ENCODE results near the gene BAZ1A.
A peak's percentile ranks its signal among the peaks of the same experiment; 100 is the strongest.
"Not testable (repeated sequence)": the region's sequence is repeated elsewhere in the genome, so short reads cannot be mapped to it uniquely, and the experiment has no call there.

BAZ1A gene

GRCh38 chr14:34782031-34782430, 93.1 kb downstream of the BAZ1A start:
- peak; percentile 56 for DNase-seq

- peak; percentile 98 for DNase-seq
Observed at GRCh38 chr14:34781242-34781641, 93.9 kb downstream of the BAZ1A start.

- DNase-seq = no peak
Observed at GRCh38 chr14:34780646-34781045, 94.5 kb downstream of the BAZ1A start.

- DNase-seq = no peak
Observed at GRCh38 chr14:34778744-34779143, 96.4 kb downstream of the BAZ1A start.

DNA sequence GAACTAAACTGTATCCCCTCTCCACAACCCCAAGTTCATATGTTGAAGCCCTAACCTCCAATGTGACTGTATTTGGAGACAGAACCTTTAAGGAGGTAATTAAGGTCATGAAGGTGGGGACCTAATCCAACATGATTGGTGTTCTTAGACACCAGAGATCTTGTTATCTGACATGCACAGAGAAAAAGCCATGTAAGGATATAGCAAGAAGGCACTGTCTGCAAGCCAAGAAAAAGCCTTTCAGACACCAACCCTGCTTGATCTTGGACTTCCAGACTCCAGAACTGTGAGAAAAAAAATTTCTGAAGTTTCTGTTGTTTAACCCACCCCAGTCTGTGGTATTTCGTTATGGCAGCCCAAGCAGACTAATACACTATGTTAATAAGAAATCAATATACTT, 98.5 kb downstream of the BAZ1A start:
- no peak for DNase-seq

GRCh38 chr14:34775922-34776321, 99.2 kb downstream of the BAZ1A start:
- DNase-seq = no peak

DNA sequence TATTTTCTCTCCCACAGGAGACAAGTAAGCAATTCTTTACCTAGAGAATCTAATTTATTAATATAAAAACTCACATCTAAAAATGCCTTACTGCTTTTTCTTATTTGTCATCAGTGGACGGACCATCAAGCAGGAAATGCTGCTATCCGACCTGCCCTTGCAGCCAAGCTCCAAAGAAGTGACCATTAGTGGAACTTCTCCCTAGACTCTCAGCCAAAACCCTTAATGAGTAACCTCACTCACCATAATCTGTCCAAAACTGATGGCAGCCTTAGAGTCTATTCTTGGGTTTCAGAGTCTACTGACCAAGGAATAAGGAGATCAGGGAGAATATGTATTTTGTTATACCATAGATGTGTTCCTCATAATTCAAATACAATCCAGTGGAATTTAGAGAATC, 99.8 kb downstream of the BAZ1A start:
- DNase-seq = no peak

- DNase-seq = peak; percentile 42
Observed at GRCh38 chr14:34770901-34771300, 104.3 kb downstream of the BAZ1A start.

- no peak for DNase-seq
Observed at GRCh38 chr14:34766606-34767005, 108.6 kb downstream of the BAZ1A start.

- DNase-seq = no peak
Observed at GRCh38 chr14:34766060-34766459, 109.1 kb downstream of the BAZ1A start.

DNA sequence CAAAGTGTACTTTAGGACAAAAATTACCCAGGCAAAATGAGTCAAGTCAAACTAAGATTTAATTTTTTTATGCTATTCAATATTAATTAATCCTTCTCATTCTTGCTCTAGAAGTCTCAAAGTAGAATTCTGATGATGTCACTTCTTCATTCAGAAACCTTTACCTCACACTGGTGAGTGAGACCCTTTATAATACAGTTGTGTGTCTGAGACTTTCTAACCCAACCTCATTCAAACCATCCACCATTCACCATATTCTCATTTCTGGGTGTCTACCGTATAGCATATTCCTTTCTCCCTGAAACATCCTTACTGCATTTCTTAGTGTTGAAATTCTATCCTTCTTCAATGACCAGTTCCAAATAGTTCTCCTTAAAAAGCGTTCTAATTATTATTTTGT, 119.9 kb downstream of the BAZ1A start:
- no peak for DNase-seq

DNA sequence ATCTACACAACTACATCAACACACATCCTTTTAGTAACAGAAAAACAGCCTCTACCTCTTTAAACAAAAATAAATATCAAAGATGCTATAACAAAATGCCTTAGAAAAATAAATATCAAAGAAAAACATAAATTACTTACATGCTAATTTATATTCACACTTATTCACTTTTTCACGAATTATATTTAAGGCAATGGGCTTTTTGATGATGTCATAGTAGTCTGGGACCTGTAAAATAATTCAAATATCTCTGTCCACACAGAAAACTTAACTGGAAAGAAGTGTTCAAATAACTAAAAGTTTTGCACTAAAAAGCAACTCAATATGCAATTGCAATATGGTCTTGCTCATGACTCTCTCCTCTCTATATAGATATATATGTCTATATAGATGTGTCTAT, 120.5 kb downstream of the BAZ1A start:
- no peak for DNase-seq

- peak; percentile 58 for DNase-seq
Observed at GRCh38 chr14:34750670-34751069, 124.5 kb downstream of the BAZ1A start.

DNA sequence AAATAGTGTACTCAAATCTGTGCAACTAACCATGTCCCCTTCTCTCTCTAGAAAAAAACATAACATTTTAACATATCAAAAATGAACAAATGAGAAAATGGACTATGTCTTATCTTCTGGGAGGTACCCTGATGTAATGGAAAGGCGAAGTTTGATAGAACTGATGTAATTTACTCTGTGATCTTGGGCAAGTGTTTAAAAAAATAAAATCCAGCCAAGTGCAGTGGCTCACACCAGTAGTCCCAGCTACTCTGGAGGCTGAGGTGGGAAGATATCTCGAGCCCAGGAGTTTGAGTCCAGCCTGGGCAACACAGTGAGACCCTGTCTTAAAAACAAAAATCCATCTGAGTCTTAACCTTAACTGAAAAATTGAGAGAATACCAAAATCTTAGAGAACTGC, 124.9 kb downstream of the BAZ1A start:
- no peak for DNase-seq

GRCh38 chr14:34749408-34749807, 125.8 kb downstream of the BAZ1A start:
- no peak for DNase-seq

GRCh38 chr14:34742270-34743115, 132.7 kb downstream of the BAZ1A start:
- no peak for DNase-seq

DNA sequence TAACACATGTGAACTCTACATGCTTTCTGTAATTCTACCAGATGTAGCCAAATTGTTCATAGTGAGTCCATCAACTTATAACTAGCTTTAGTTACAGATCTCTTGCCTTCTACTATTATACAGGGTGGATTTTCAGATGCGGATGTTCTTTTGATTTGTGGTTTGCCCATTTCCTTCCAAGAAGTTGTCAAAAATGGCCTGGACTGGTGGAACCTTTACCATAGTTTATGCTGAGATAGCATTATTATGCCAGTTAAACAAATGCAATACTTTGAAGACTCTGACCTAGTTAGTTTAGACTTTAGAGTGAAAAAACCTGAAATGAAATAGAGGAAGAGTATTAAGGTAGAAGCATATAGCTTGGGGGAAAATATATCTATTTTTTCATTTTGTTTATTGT, 133.3 kb downstream of the BAZ1A start:
- no peak for DNase-seq

- DNase-seq = not testable (repeated sequence)
Observed at GRCh38 chr14:34740139-34740538, 135.0 kb downstream of the BAZ1A start.

- DNase-seq = not testable (repeated sequence)
Observed at GRCh38 chr14:34737079-34737478, 138.1 kb downstream of the BAZ1A start.

- DNase-seq = peak; percentile 59
Observed at GRCh38 chr14:34733245-34733644, 141.9 kb downstream of the BAZ1A start.

- DNase-seq = no peak
Observed at GRCh38 chr14:34732802-34733201, 142.4 kb downstream of the BAZ1A start.

DNA sequence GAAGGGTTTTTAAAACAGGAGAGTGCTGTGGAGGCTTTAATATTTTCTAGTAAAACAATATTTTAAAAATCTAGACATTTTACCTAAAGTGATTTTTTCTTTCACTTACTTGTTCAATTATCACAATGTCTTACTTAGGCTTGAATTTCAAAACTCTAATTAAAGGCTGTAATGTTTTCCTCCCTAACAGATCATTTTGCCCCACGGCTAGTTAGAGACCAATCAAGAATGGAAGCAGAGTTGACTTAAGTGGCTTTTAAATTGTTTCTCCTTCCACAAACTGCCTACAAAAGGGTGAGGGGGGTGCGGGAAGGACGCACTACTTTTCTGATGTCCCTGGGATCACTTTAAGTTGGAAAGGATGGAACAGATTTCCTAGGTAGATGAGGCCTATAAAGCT, 151.3 kb downstream of the BAZ1A start:
- no peak for DNase-seq

- peak; percentile 69 for DNase-seq
Observed at GRCh38 chr14:34722723-34723545, 152.2 kb downstream of the BAZ1A start.

DNA sequence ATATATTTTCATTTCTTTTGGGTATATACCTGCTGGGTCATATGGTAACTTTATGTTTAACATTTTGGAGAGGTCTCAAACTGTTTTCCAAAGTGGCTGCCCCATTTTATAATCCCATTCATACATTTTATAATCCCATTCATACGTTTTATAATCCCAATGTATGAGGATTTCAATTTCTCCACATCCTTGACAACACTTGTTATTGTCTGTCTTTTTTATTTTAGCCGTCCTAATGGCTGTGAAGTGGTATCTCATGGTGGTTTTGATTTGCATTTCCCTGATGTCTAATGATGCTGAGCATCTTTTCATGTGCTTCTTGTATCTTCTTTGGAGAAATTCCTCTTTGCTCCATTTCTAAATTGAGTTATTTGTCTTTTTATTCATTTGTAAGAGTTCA, 154.0 kb downstream of the BAZ1A start:
- no peak for DNase-seq

Data from HCEC 1CT (cell line).